CD4-positive, CD25-positive, alpha-beta regulatory T cell (primary cell): Measurements from ENCODE around the gene ADGRG6. TPM values are rescaled to one million over a fixed set of nuclear protein-coding genes. Genes with fewer than 3 reads are reported as not detected.

Experiments
- ATAC-seq, 2 donors: fragments of 150-1000 bp; cut with Tn5 transposase; one replicate each; pipeline ENCODE4 v1.10.0; 2021; ENCODE audit warnings: low read depth in 2 of 2, moderate number of reproducible peaks in 2 of 2, moderate library complexity in 1 of 2
- DNase-seq, 3 donors: peaks; one replicate each; pipeline versions ENCODE4 v3.0.0 to v3.0.0-alpha.2; 2012 to 2022; ENCODE audit warnings: mixed read lengths in 1 of 3
- H3K27ac ChIP-seq: one replicate; pipeline ENCODE4 v1.7.0; 2013; ENCODE audit warnings: mild to moderate bottlenecking, low read length; ENCODE audit not compliant: insufficient read depth, poor library complexity, severe bottlenecking
- H3K27me3 ChIP-seq: one replicate; pipeline ENCODE4 v1.7.0; 2013; ENCODE audit warnings: low read length; ENCODE audit not compliant: control insufficient read depth, insufficient read depth
- H3K36me3 ChIP-seq: one replicate; pipeline ENCODE4 v1.7.0; 2013; ENCODE audit warnings: mild to moderate bottlenecking, low read length, moderate library complexity; ENCODE audit not compliant: control insufficient read depth, insufficient read depth
- H3K4me1 ChIP-seq: 2 replicates; pipeline ENCODE4 v1.7.0; 2013; ENCODE audit warnings: mild to moderate bottlenecking, low read length; ENCODE audit not compliant: insufficient read depth, control insufficient read depth, poor library complexity, severe bottlenecking
- H3K4me3 ChIP-seq: one replicate; pipeline ENCODE4 v1.7.0; 2013; ENCODE audit warnings: low read depth, mild to moderate bottlenecking, low read length, moderate library complexity
- H3K9me3 ChIP-seq, 2 experiments: 1 replicate in 1 of 2; 2 replicates in 1 of 2; pipeline ENCODE4 v1.7.0; 2013; ENCODE audit warnings: low read length in 2 of 2, mild to moderate bottlenecking in 1 of 2, moderate library complexity in 1 of 2; ENCODE audit not compliant: control insufficient read depth in 2 of 2
- H3K27ac Mint-ChIP-seq, 3 donors: one replicate each; pipeline ENCODE4 v1.8.0; 2020 to 2022; ENCODE audit warnings: mild to moderate bottlenecking in 3 of 3, mixed read lengths in 3 of 3, moderate library complexity in 2 of 3
- H3K27me3 Mint-ChIP-seq: one replicate; pipeline ENCODE4 v1.8.0; 2022; ENCODE audit warnings: mild to moderate bottlenecking, mixed read lengths
- H3K36me3 Mint-ChIP-seq: one replicate; pipeline ENCODE4 v1.8.0; 2020; ENCODE audit warnings: mixed read lengths
- H3K4me1 Mint-ChIP-seq, 4 donors: one replicate each; pipeline ENCODE4 v1.8.0; 2020 to 2022; ENCODE audit warnings: mixed read lengths in 4 of 4, mild to moderate bottlenecking in 1 of 4
- H3K4me3 Mint-ChIP-seq, 4 donors: one replicate each; pipeline ENCODE4 v1.8.0; 2020 to 2022; ENCODE audit warnings: mild to moderate bottlenecking in 4 of 4, mixed read lengths in 4 of 4, moderate library complexity in 3 of 4
- H3K9me3 Mint-ChIP-seq, 7 donors: one replicate each; pipeline ENCODE4 v1.8.0; 2020 to 2022; ENCODE audit warnings: mixed read lengths in 7 of 7, mild to moderate bottlenecking in 3 of 7, moderate library complexity in 2 of 7
- polyA plus RNA-seq, 4 donors: library from polyadenylated mRNA; unstranded; fragments of 300-500 nt; fragmentation: Illumina TruSeq; gene quantifications; one replicate each; pipeline ENCODE4 v1.2.3, GENCODE V29; 2021
- total RNA-seq: library from RNA; stranded (reverse); gene quantifications from one replicate; pipeline ENCODE4 v1.2.3, GENCODE V29; 2022

The ADGRG6 gene
- total and polyA plus RNA-seq, 5 donors from 2014 or later: 0.74 TPM; not detected in 4

DNA sequence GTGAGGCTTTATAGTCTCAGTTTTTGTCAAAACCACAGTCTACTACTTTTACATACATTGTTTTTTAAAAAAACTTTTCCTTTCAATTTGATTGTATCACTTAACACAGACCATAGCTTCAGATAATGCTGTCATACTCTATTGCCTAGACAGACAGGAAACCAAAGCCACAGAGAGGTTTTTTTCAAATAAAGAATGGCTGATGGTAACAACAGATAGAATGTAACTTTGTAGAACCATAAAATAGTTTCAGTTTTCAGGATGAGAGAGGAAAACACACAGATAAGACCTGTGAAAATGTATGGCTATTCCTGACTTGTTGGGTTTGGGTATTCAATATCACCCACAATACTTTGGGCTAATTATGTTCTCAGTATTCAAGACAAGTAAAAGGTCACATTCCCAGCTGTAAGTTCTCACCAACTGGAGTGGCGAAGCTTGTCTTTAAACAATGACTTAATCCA is 94.0 kb downstream of the ADGRG6 start:
- Mint-ChIP-seq H3K4me3 (no peak overlapping the region), H3K9me3 (peaks cover 0 to 3% (median 0%) of the 10 kb centered on the region in 7 donors), H3K27me3 (peaks cover 29% of the 10 kb centered on the region), H3K4me1 (peaks cover 7 to 16% (median 12%) of the 10 kb centered on the region in 4 donors), H3K27ac (peak overlapping the region in 1 of 3 donors; percentile 89), H3K36me3 (no peaks in the 10 kb centered on the region)
- Histone ChIP-seq H3K27me3 (peaks cover under 1% of the 10 kb centered on the region), H3K4me3 (peak overlapping the region; percentile 4), H3K36me3 (no peaks in the 10 kb centered on the region), H3K4me1 (no peaks in the 10 kb centered on the region), H3K27ac (no peak overlapping the region), H3K9me3 (no peaks in the 10 kb centered on the region)
- peak in 2 of 3 donors; percentile 52 to 55 for DNase-seq
- peak; percentile 83 to 93 for ATAC-seq

DNA sequence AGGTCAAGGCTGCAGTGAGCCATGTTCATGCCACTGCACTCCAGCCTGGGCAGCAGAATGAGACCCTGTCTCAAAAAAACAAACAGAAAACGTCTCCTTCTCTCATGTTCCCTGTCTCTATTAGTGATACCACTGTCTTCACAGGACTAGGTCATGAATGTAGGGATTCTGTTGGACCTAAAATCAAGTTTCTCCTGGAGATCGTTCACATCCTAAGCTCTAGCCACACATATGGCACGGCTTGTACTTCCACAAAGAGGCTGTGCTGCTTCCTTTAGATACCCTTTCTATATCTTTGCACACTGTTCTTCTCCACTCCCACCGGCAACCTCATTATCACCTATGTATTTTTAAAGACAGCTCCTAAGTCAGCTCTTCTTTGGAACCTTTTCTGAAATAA is 96.5 kb downstream of the ADGRG6 start:
- H3K36me3 Mint-ChIP-seq: no peaks in the 10 kb centered on the region
- peaks cover 7 to 16% (median 12%) of the 10 kb centered on the region in 4 donors for H3K4me1 Mint-ChIP-seq
- H3K9me3 Mint-ChIP-seq: peaks cover 0 to 3% (median 0%) of the 10 kb centered on the region in 7 donors
- H3K4me3 ChIP-seq: no peak overlapping the region
- peak overlapping the region in 1 of 4 donors; percentile 78 for H3K4me3 Mint-ChIP-seq
- peaks cover 2% of the 10 kb centered on the region for H3K27me3 ChIP-seq
- ATAC-seq: no peak
- H3K36me3 ChIP-seq: no peaks in the 10 kb centered on the region
- H3K4me1 ChIP-seq: no peaks in the 10 kb centered on the region
- no peaks in the 10 kb centered on the region for H3K9me3 ChIP-seq
- H3K27ac ChIP-seq: no peak overlapping the region
- peaks cover 39% of the 10 kb centered on the region for H3K27me3 Mint-ChIP-seq
- H3K27ac Mint-ChIP-seq: no peak overlapping the region
- DNase-seq: no peak

DNA sequence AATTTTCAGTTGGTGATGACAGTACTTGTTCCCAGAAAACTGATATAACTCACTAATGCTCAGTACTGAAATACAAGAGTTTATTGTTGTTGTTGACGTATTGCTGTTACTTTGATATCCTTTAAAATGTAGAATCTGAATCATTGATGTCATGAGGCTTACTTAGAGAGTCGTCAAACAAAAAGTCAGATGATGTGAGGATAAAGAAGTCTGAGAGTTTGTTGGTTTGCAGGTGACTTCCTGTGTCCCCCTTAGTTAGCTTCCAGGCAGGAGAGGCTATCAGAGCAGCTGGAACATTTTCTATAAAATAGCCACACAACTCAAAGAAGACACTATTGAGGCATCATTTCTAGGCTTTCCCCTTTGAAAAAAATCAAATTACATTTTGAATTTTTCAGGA is 97.9 kb downstream of the ADGRG6 start:
- Histone ChIP-seq H3K9me3 (no peaks in the 10 kb centered on the region), H3K27me3 (peaks cover 2% of the 10 kb centered on the region), H3K27ac (no peak overlapping the region), H3K4me1 (no peaks in the 10 kb centered on the region), H3K4me3 (no peak overlapping the region), H3K36me3 (no peaks in the 10 kb centered on the region)
- H3K27me3 Mint-ChIP-seq: peaks cover 35% of the 10 kb centered on the region
- H3K4me3 Mint-ChIP-seq: no peak overlapping the region
- no peak for ATAC-seq
- no peak overlapping the region for H3K27ac Mint-ChIP-seq
- no peaks in the 10 kb centered on the region for H3K36me3 Mint-ChIP-seq
- no peak for DNase-seq
- peaks cover 7 to 14% (median 12%) of the 10 kb centered on the region in 4 donors for H3K4me1 Mint-ChIP-seq
- H3K9me3 Mint-ChIP-seq: peaks cover 0 to 3% (median 0%) of the 10 kb centered on the region in 7 donors

DNA sequence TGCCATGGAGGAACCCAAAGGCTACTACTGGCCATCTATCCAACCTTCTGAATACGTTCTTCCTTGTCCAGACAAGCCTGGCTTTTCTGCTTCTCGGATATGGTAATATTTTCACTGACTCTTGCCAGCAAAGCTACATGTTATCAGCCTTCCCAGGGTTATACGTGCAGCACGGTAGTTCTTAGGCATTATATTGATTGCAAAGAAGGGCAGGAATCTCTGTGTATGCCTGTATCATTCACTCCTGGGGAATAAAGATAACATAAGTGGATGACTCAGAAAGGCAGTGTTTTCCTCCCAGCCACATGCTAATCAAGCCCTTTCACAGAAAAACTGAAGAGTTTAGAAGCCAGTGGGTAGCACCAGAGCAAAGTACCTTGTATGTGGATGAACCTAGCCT is 98.7 kb downstream of the ADGRG6 start:
- DNase-seq (no peak), ATAC-seq (no peak)
- no peak overlapping the region for H3K27ac Mint-ChIP-seq
- no peaks in the 10 kb centered on the region for H3K9me3 ChIP-seq
- no peak overlapping the region for H3K27ac ChIP-seq
- H3K36me3 Mint-ChIP-seq: no peaks in the 10 kb centered on the region
- peaks cover 0 to 2% (median 0%) of the 10 kb centered on the region in 7 donors for H3K9me3 Mint-ChIP-seq
- H3K4me3 ChIP-seq: no peak overlapping the region
- H3K4me3 Mint-ChIP-seq: no peak overlapping the region
- H3K4me1 Mint-ChIP-seq: peaks cover 7 to 8% (median 7%) of the 10 kb centered on the region in 4 donors
- no peaks in the 10 kb centered on the region for H3K4me1 ChIP-seq
- peaks cover 2% of the 10 kb centered on the region for H3K27me3 ChIP-seq
- H3K36me3 ChIP-seq: no peaks in the 10 kb centered on the region
- H3K27me3 Mint-ChIP-seq: peaks cover 33% of the 10 kb centered on the region

DNA sequence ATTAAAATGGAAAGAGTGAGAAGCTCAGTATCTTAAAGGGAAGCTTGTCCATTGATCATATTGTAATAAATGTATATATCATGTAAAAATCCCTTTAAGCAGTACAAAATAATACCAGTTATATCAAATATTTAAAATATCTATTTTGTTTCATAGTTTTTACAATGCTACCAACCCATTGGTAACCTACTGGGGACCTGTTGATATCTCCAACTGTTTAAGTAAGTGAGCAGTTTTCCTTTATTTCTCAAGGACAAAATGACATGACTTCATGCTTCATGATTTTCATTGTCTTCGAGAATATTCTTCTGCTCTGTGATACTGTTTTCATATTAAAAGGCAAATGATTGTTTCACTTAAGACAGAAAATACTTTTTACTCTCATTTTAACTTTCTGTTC is 100.0 kb downstream of the ADGRG6 start:
- H3K4me1 Mint-ChIP-seq: no peaks in the 10 kb centered on the region
- DNase-seq (no peak), ATAC-seq (no peak)
- H3K27ac Mint-ChIP-seq: no peak overlapping the region
- H3K27me3 Mint-ChIP-seq: peaks cover 29% of the 10 kb centered on the region
- Histone ChIP-seq H3K4me1 (no peaks in the 10 kb centered on the region), H3K27me3 (peaks cover 2% of the 10 kb centered on the region), H3K9me3 (no peaks in the 10 kb centered on the region), H3K4me3 (no peak overlapping the region), H3K27ac (no peak overlapping the region), H3K36me3 (no peaks in the 10 kb centered on the region)
- peaks cover 0 to 2% (median 0%) of the 10 kb centered on the region in 7 donors for H3K9me3 Mint-ChIP-seq
- H3K36me3 Mint-ChIP-seq: no peaks in the 10 kb centered on the region
- no peak overlapping the region for H3K4me3 Mint-ChIP-seq

DNA sequence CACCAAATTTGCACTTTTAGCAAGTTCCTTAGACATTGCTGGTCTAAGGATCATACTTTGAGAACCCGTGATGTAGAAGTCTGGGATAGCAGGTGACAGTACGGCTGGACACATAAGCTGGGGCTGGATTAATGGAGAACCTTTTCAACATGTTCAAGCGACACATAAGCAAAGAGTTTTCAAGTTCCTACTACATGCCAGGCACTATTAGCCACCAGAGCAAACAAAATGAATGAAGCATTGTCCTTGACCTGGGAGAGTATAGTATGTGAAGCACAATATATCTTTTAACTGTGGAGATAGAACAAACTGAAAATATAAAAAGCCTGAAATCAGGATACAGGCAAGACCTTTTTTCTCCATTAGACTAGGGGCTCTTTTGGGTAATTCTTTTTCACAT is 102.9 kb downstream of the ADGRG6 start:
- H3K27me3 Mint-ChIP-seq: peaks cover 17% of the 10 kb centered on the region
- H3K9me3 Mint-ChIP-seq: peaks cover 0 to 2% (median 0%) of the 10 kb centered on the region in 7 donors
- H3K4me3 Mint-ChIP-seq: no peak overlapping the region
- no peaks in the 10 kb centered on the region for H3K9me3 ChIP-seq
- no peaks in the 10 kb centered on the region for H3K36me3 ChIP-seq
- no peak overlapping the region for H3K4me3 ChIP-seq
- no peaks in the 10 kb centered on the region for H3K36me3 Mint-ChIP-seq
- ATAC-seq: no peak
- no peaks in the 10 kb centered on the region for H3K4me1 ChIP-seq
- no peaks in the 10 kb centered on the region for H3K4me1 Mint-ChIP-seq
- no peak overlapping the region for H3K27ac Mint-ChIP-seq
- no peak for DNase-seq
- H3K27ac ChIP-seq: no peak overlapping the region
- H3K27me3 ChIP-seq: peaks cover 3% of the 10 kb centered on the region

DNA sequence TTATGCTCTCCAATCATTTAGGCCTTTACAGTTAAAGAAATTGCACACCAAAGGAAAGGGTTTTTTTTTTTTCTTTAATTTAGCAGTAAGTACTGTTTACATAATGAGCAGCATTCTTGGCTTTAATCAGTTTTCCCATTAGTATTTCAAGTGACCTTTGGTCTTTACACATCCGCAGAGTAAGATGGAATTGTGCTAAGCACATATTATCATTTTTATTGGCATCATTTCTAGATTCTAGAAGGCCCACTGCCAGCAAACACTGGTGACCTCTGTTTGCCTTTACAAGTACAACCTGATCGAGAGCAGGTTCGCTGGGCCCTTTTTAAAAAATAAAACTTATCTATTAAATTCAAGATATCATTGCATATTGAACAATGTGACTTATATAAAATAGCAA is 104.3 kb downstream of the ADGRG6 start:
- H3K4me1 ChIP-seq: no peaks in the 10 kb centered on the region
- no peak overlapping the region for H3K4me3 ChIP-seq
- Mint-ChIP-seq H3K27ac (no peak overlapping the region), H3K4me3 (no peak overlapping the region), H3K36me3 (no peaks in the 10 kb centered on the region), H3K27me3 (peaks cover 7% of the 10 kb centered on the region), H3K9me3 (peaks cover 0 to 1% (median 0%) of the 10 kb centered on the region in 7 donors), H3K4me1 (no peaks in the 10 kb centered on the region)
- ATAC-seq (no peak), DNase-seq (no peak)
- no peaks in the 10 kb centered on the region for H3K36me3 ChIP-seq
- peaks cover 2% of the 10 kb centered on the region for H3K27me3 ChIP-seq
- H3K27ac ChIP-seq: no peak overlapping the region
- H3K9me3 ChIP-seq: no peaks in the 10 kb centered on the region

DNA sequence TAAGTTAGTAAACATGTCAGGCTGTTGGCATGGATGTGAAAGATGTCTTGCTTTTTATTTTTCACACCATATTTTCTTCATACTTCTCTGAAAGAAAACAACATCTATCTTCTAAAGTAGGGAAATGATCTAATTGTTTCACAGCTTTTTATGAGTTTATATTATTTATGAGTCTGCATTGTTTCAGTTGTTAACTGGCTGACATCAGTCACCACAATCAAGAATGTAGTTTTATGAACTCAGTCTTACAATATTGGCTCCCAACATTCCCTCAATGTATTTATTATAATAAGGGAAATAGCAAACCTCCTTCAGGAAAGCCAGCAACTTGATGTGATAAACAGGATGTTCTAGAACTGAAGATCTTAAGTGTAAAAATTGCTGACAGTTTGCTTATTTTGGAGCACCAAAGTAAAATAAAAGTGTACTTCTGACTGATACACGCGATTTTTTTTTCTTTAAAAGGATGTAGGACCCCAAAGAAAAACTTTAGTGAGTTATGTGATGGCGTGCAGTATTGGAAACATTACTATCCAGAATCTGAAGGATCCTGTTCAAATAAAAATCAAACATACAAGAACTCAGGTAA is 106.0 kb downstream of the ADGRG6 start:
- no peak overlapping the region for H3K4me3 Mint-ChIP-seq
- ATAC-seq (no peak), DNase-seq (no peak)
- no peaks in the 10 kb centered on the region for H3K4me1 ChIP-seq
- no peaks in the 10 kb centered on the region for H3K4me1 Mint-ChIP-seq
- H3K36me3 ChIP-seq: no peaks in the 10 kb centered on the region
- H3K9me3 Mint-ChIP-seq: peaks cover 0 to 2% (median 0%) of the 10 kb centered on the region in 7 donors
- H3K27ac Mint-ChIP-seq: no peak overlapping the region
- H3K4me3 ChIP-seq: no peak overlapping the region
- H3K27me3 ChIP-seq: peaks cover 2% of the 10 kb centered on the region
- no peaks in the 10 kb centered on the region for H3K9me3 ChIP-seq
- no peak overlapping the region for H3K27ac ChIP-seq
- no peaks in the 10 kb centered on the region for H3K36me3 Mint-ChIP-seq
- H3K27me3 Mint-ChIP-seq: no peaks in the 10 kb centered on the region
